Spinal cord (tissue), 10 donors: ENCODE data around the gene PRKN. TPM values are rescaled to one million over a fixed set of nuclear protein-coding genes. Genes with fewer than 3 reads are reported as not detected.

Source experiments
- DNase-seq, 6 donors: peaks; one replicate each; pipeline versions ENCODE4 v3.0.0 to v3.0.0-alpha.2; 2013 to 2015; ENCODE audit warnings: low spot score in 6 of 6, low read depth in 4 of 6
- H3K27ac ChIP-seq: one replicate; pipeline ENCODE4 v1.5.1; 2013; ENCODE audit warnings: low read depth, low read length, control low read depth
- H3K27me3 ChIP-seq: one replicate; pipeline ENCODE4 v1.6.1; 2013; ENCODE audit warnings: low read length; ENCODE audit not compliant: control insufficient read depth, insufficient read depth
- H3K36me3 ChIP-seq: one replicate; pipeline ENCODE4 v1.6.1; 2013; ENCODE audit warnings: low read length; ENCODE audit not compliant: control insufficient read depth, insufficient read depth
- H3K4me1 ChIP-seq: one replicate; pipeline ENCODE4 v1.6.1; 2013; ENCODE audit warnings: low read length; ENCODE audit not compliant: control insufficient read depth, insufficient read depth
- H3K4me3 ChIP-seq: one replicate; pipeline ENCODE4 v1.5.1; 2013; ENCODE audit warnings: low read depth, low read length, control low read depth
- H3K9me3 ChIP-seq: one replicate; pipeline ENCODE4 v1.6.1; 2013; ENCODE audit warnings: low read length; ENCODE audit not compliant: control insufficient read depth, insufficient read depth
- WGBS: methylation state at CpG from one replicate; pipeline ENCODE4 v1.1.5; 2013; ENCODE audit warnings: missing lambda C conversion rate; ENCODE audit not compliant: insufficient coverage; 5-methylcytosine and 5-hydroxymethylcytosine counted together
- polyA plus RNA-seq, 2 donors: library from polyadenylated mRNA; unstranded; fragments of 120-200 nt; gene quantifications; one replicate each; pipeline ENCODE4 v1.2.1, GENCODE V29; 2013; ENCODE audit not compliant: insufficient read length in 2 of 2
- total RNA-seq, 2 donors: library from RNA; depleted of rRNA in 1 of 2; stranded (reverse); fragments of 120-200 nt in 1 of 2; fragments of >200 nt in 1 of 2; gene quantifications; one replicate each; pipeline versions ENCODE4 v1.2.3 to v1.2.4, GENCODE V29; 2013 to 2014
- donor health status: healthy.

Gene PRKN
- total and polyA plus RNA-seq, 4 donors, result 7.4 to 9.5 (median 8.4) TPM

DNA sequence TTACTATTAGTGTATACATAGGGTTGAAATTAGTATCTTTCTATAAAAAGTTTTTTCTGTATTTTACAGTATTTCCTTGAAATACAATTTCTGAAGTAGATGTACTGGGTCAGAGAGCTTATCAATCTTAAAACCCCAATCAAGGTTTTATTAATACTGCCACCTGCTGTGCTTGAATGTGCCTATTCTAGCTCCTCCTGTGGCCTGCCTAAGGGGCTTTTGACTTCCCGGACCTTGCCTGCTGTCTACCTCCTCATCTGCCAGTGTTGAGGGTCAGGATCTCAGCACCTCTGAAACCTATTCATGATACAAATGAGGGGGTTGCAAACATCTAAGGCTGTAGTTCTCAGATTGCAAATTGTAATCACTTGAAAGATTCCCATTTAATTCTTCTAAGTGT is 9.4 kb upstream of the PRKN start:
- H3K9me3 ChIP-seq, result no peaks in the 10 kb centered on the region
- H3K4me1 ChIP-seq, result no peaks in the 10 kb centered on the region
- no peak overlapping the region for H3K4me3 ChIP-seq
- H3K27me3 ChIP-seq, result no peaks in the 10 kb centered on the region
- H3K36me3 ChIP-seq, result no peaks in the 10 kb centered on the region
- WGBS, result 17% methylated on average over 1 of the region's 1 CpG
- H3K27ac ChIP-seq, result no peak overlapping the region
- DNase-seq, result no peak

DNA sequence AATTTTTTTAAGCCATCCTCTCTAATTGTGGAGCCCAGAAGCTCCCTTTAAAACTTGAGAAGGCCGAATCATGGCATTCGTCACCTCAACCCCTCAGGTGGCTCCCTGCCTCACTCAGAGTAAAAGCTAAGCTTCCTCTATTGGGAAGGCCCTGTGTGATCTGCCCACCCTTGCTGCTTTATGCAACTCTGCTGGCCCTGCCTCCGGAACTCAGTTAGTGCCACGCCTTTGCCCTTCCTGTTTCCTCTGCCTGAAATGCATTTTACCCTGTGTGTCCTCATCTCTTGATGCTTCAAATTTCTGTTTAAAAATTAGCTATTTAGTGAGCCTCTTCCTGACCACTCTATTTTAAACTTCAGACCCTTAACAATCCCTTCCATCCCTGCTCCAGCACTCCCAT is 5.9 kb upstream of the PRKN start:
- no peak overlapping the region for H3K27ac ChIP-seq
- H3K27me3 ChIP-seq, result no peaks in the 10 kb centered on the region
- 86% methylated on average over 4 of the region's 4 CpGs for WGBS
- DNase-seq, result no peak
- no peak overlapping the region for H3K4me3 ChIP-seq
- H3K4me1 ChIP-seq, result no peaks in the 10 kb centered on the region
- H3K9me3 ChIP-seq, result peaks cover 6% of the 10 kb centered on the region
- H3K36me3 ChIP-seq, result no peaks in the 10 kb centered on the region

DNA sequence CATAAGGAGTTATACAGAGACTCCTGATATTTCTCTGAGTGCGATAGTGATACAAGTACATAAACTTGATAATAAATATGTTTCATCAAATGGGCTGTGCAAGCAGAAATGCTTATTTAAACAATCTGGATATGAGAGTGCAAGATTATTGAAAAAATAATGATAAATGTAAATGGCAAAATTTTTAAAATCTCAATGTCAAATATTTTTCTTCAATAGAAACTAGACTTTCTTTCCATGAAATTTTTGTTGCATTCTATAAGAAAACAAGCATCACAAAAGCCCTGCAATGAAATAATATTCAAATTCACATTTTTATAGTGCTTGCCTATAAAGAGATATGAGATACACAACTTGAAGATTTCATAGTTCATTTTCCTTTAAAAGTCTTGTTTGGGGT is 2.9 kb upstream of the PRKN start:
- H3K4me3 ChIP-seq, result no peak overlapping the region
- H3K27me3 ChIP-seq, result no peaks in the 10 kb centered on the region
- no CpG with 5 or more reads among the region's 1 CpG for WGBS
- H3K27ac ChIP-seq, result no peak overlapping the region
- no peak for DNase-seq
- peaks cover 6% of the 10 kb centered on the region for H3K9me3 ChIP-seq
- no peaks in the 10 kb centered on the region for H3K36me3 ChIP-seq
- H3K4me1 ChIP-seq, result peaks cover 5% of the 10 kb centered on the region

DNA sequence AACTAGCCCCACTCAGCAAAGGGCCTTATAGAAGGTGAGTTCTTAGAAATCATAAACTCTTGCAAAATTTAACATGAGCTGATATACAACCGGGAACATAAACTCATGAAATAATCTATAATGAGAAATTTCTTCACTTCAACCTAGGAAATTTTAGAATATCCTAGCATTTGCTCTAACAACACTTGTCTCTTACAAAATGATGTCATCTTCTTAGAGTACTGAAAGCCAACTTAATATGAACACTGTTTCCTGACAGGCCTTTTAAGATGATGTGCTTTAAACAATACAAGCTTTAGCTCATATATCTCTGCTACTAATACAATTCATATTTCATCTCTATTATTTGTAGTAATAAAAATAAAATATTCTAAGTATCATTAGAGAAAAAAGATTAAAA is 1.1 kb upstream of the PRKN start:
- no CpG with 5 or more reads among the region's 1 CpG for WGBS
- H3K9me3 ChIP-seq, result peaks cover 6% of the 10 kb centered on the region
- H3K27ac ChIP-seq, result peak overlapping the region; percentile 95
- peaks cover 5% of the 10 kb centered on the region for H3K4me1 ChIP-seq
- H3K4me3 ChIP-seq, result peak overlapping the region; percentile 77
- no peaks in the 10 kb centered on the region for H3K36me3 ChIP-seq
- no peaks in the 10 kb centered on the region for H3K27me3 ChIP-seq
- peak in 1 of 6 donors; percentile 32 for DNase-seq

DNA sequence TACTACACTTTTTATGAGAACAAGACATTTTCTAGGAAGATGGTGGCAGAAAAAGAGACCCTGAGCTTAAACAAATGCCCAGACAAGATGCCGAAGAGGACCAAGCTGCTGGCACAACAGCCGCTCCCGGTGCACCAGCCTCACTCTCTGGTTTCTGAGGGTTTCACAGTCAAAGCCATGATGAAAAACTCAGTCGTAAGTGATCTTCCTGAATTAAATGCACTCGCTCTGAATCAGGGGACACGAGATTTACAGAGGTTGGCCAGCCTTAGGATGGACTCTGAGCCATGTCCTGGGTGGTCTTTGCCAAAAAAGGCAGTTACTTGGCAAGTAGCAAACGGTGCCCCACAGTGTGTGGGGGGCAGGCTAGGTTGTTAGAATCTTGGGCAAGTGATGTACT is 631 bp upstream of the PRKN start:
- H3K4me1 ChIP-seq, result peaks cover 5% of the 10 kb centered on the region
- no peaks in the 10 kb centered on the region for H3K27me3 ChIP-seq
- DNase-seq, result peak in 4 of 6 donors; percentile 39 to 82 (median 63)
- no peaks in the 10 kb centered on the region for H3K36me3 ChIP-seq
- WGBS, result 7% methylated on average over 7 of the region's 7 CpGs
- H3K4me3 ChIP-seq, result peak overlapping the region; percentile 77
- H3K9me3 ChIP-seq, result peaks cover 6% of the 10 kb centered on the region
- H3K27ac ChIP-seq, result peak overlapping the region; percentile 95

DNA sequence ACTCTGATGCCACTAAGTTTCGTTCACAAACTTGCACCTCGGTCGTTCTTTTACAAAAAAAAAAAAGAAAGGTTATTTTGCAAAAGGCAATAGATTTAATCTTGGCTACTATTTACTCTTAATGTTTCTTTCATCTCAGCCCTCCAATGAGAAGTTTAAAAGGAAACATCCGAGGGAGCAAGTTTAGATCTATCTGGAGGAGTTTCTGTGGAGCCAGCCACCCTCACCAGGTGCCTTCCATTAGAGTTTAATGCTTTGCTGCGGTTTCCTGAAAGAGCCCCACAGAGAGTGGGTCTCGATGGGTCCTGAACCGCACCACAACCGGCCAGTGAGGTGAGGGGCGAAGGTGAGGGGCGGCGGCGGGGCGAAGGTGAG is 632 bp downstream of the PRKN start:
- DNase-seq, result peak in 1 of 6 donors; percentile 59
- no peaks in the 10 kb centered on the region for H3K27me3 ChIP-seq
- peaks cover 6% of the 10 kb centered on the region for H3K9me3 ChIP-seq
- H3K36me3 ChIP-seq, result no peaks in the 10 kb centered on the region
- peak overlapping the region; percentile 77 for H3K4me3 ChIP-seq
- no peak overlapping the region for H3K27ac ChIP-seq
- peaks cover 5% of the 10 kb centered on the region for H3K4me1 ChIP-seq
- under 1% methylated on average over 10 of the region's 13 CpGs for WGBS

DNA sequence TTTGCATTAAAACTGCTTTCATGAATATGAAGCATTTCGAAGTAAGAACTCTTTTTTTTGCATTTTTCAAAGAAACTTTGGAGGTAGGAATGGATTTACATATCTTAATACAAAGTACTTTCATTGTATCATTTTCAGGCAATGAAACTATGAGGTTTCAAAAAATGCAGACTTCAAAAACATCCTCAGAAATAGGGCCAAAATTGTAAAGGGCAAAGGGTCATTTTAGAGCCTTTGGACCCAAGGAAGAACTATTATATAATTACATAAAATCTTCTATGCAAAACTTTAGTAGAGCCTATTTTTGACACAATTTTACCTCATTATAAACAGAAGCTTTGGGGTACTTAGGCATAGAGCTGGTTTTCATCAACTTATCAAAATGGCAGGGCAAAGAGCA is 4.9 kb downstream of the PRKN start:
- H3K27me3 ChIP-seq, result no peaks in the 10 kb centered on the region
- no peak overlapping the region for H3K27ac ChIP-seq
- H3K4me1 ChIP-seq, result no peaks in the 10 kb centered on the region
- no peak overlapping the region for H3K4me3 ChIP-seq
- DNase-seq, result no peak
- no peaks in the 10 kb centered on the region for H3K9me3 ChIP-seq
- no CpG with 5 or more reads among the region's 1 CpG for WGBS
- no peaks in the 10 kb centered on the region for H3K36me3 ChIP-seq

DNA sequence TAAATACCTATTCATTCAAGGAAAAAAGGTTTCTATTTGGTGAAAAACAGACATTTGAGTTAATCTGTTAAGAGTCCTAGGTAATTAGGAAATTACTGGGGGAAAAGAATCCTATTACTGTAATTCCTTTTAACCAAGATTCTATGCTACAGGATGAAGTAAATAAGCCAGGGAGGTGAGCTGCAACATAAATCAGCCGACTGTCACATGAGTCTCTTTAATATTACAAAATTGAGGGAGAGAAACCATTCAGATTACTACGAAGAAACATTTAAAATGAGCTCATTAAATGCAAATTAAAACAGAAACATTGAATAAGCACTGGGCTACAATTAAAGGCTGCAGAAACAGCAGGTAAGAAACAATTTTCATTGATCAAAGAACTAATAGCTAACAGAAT is 5.3 kb downstream of the PRKN start:
- Histone ChIP-seq H3K9me3 (no peaks in the 10 kb centered on the region), H3K27ac (no peak overlapping the region), H3K4me3 (no peak overlapping the region), H3K4me1 (no peaks in the 10 kb centered on the region), H3K36me3 (no peaks in the 10 kb centered on the region), H3K27me3 (no peaks in the 10 kb centered on the region)
- WGBS, result no CpG with 5 or more reads among the region's 2 CpGs
- peak in 1 of 6 donors; percentile 72 for DNase-seq

DNA sequence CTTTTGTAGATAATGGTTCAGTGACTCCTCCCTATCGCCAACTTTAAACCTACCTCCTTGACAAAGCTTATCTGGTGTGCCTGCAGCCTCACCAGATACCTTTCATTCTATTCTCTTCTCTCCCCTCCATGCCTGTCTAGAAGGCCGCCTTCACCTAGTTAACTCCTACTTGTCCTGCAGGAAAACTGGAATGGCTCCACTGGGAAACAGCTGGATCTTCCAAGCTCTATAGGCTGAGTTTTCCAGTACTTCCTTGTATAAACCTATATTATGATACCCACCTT is 6.2 kb downstream of the PRKN start:
- Histone ChIP-seq H3K36me3 (no peaks in the 10 kb centered on the region), H3K27ac (no peak overlapping the region), H3K4me1 (no peaks in the 10 kb centered on the region), H3K27me3 (no peaks in the 10 kb centered on the region), H3K9me3 (no peaks in the 10 kb centered on the region), H3K4me3 (no peak overlapping the region)
- DNase-seq, result no peak
- 94% methylated on average over 2 of the region's 2 CpGs for WGBS

DNA sequence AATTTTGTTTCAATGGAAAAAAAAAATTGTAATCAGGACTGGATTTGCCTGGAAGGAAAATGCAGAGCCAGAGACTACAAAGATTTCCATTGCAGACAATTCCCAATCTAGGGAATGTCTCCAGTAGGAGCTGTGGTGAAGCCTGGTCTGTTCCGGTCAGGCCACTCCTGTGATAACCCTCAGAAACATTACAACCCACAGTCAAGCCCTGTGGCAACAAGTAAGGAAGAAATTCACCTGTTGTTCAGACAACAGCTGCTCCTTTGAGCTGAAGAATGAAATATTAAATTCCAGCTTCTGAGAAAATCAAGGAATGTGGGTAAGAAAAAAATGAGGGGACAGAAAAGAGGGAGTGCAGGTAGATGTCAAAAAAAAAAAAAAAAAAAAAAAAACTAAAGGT is 8.0 kb downstream of the PRKN start:
- Histone ChIP-seq H3K4me1 (no peaks in the 10 kb centered on the region), H3K9me3 (no peaks in the 10 kb centered on the region), H3K36me3 (no peaks in the 10 kb centered on the region), H3K27me3 (no peaks in the 10 kb centered on the region), H3K4me3 (no peak overlapping the region), H3K27ac (no peak overlapping the region)
- DNase-seq, result no peak
- WGBS, result 80% methylated on average over 1 of the region's 1 CpG
